NCI-H1048 (cell line): ENCODE data around the gene KLHL12.

Source experiments
- DNase-seq: peaks from one replicate; lab custom pipeline; 2025; lab: John Stamatoyannopoulos, UW

Gene KLHL12

GRCh38 chr1:202888221-202888530 is 38.9 kb downstream of the KLHL12 start:
- no peak for DNase-seq

- no peak for DNase-seq
Measured at GRCh38 chr1:202880961-202881460, 46.0 kb downstream of the KLHL12 start.

- no peak for DNase-seq
Measured at GRCh38 chr1:202880062-202880461, 47.0 kb downstream of the KLHL12 start.

GRCh38 chr1:202879128-202879527 is 47.9 kb downstream of the KLHL12 start:
- DNase-seq = no peak

DNA sequence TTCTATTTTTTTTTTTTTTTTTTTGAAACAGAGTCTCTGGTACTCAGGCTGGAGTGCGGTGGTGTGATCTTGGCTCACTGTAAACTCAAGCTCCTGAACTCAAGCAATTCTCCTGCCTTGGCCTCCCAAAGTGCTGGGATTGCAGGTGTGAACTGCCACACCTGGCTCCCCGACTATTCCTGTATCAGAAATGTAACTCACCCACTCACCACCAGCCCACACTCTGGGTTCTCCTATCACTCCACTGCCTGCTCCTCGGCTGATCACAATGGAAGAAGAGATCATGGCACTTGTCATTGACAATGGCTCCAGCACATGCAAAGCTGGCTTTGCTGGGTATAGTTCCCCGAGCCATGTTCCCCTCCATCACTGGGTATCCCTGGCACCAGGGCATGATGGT is 54.0 kb downstream of the KLHL12 start:
- DNase-seq = no peak

DNA sequence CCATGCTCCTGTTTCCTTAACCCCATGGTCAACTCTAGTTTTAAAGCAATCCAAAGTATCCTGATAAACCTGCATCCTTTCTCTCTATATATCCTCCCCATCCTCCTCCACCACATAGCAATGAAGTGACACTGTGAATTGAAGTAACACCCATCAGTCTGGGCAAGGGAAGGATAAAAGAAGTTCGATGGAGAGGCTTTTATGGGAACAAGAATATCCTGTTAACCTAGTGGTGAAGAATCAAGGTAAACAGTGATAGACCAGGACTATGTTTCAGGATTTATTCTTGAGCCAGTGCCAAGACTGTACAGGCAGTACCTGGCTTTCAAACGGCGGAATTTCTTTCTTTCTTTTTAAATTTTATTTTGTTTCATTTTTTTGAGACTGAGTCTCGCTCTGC is 55.7 kb downstream of the KLHL12 start:
- no peak for DNase-seq

GRCh38 chr1:202862679-202863560 is 64.1 kb downstream of the KLHL12 start:
- DNase-seq = no peak

GRCh38 chr1:202861420-202862132 is 65.5 kb downstream of the KLHL12 start:
- DNase-seq = peak; percentile 92

GRCh38 chr1:202860744-202861419 is 66.2 kb downstream of the KLHL12 start:
- peak; percentile 95 for DNase-seq

GRCh38 chr1:202858789-202859414 is 68.1 kb downstream of the KLHL12 start:
- no peak for DNase-seq

GRCh38 chr1:202858331-202858730 is 68.7 kb downstream of the KLHL12 start:
- no peak for DNase-seq

DNA sequence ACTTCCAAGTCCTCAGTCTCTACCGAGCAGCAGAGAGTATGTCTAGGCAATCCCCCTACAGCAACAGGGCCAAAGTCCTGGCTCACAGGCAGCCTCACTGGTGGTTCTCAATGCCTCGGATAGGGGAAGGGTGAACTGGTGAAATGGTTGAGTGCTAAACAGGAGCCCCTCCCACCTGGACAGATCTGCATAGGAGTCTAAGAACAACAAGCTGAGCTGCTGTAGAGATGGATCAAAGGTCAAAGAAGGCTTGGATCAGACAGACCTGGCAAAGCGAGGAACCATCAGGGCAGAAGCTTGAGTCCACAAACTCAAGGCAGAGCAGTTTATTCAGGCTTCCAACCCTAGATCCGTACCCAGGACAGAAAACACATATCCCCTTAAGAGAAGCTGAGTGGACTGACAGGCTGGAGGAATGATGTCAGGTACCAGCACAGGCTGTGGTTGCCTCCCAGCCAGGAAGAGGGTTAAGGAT is 69.9 kb downstream of the KLHL12 start:
- no peak for DNase-seq

GRCh38 chr1:202856014-202856413 is 71.0 kb downstream of the KLHL12 start:
- no peak for DNase-seq

DNA sequence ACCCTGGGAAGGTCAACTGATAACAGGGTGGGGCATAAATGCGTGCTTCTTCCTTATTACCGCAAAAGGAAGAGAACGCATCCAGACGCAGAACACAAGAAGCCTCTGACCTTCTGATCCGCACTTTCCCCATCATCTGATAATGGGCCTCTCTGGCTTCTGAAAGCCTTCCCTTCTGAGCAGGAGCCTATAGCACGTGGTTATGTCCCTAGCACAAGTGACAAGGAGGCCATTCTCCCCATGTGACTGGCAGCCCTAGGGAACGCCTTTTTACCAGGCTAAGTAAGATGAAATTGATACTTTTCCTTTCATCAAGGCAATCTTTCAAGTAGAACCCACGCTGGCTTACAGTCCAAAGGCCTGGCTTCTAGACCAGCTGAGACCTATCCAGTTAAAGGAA is 72.2 kb downstream of the KLHL12 start:
- DNase-seq = no peak

DNA sequence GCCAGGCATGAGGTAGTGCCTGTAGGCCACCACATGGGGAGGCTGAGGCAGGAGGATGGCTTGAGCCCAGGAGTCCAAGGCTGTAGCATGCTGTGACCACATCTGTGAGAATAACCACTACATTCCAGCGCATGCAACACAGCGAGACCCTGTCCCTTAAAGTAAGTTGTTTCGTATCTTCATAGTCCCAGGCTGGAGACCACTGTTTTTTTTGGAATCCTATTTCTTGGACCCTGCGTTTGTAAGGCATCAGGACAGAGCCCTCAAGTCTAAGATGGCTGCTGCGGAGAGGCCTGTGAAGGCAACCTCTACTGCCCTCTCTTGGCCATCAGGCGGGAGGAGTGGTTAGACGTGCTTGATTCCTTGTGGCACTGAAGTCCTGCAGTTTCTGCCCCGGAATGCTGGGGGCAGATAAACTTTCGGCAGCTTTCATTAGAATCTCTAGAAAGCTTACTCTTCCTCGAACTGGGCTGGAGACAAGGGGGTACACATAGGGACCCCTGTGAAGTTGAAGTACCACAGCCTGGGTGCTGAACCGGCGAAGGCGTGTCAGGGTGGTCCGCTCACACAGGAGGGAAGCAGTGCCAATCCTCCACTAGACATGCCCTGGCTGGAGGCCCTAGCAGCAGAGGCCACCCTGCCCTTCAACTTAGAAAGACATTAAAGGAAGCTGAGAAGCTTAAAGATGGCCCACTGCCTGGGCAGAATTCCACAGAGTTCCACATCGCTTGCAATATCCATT is 74.7 kb downstream of the KLHL12 start:
- no peak for DNase-seq

GRCh38 chr1:202850593-202851362 is 76.3 kb downstream of the KLHL12 start:
- no peak for DNase-seq

- DNase-seq = no peak
Measured at GRCh38 chr1:202848191-202848542, 78.9 kb downstream of the KLHL12 start.

GRCh38 chr1:202844935-202845334 is 82.1 kb downstream of the KLHL12 start:
- DNase-seq = no peak

DNA sequence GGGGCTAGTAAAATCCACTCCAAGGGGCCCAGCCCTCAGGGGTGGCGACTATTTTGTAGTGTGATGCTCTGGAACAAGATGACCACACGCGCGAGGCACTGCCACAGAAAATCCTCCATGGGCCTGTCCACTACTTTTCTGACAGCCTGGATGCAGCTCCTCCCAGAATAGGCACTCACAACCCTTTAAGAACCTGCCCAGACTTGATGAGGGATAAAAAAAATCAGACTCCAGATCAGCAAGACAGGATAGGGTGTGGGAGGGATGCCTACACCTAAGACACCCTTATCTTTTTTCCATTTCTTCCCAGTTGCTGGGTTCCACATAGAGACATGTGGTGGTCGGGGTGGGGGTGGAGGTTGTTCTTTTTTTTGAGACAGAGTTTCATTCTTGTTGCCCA is 82.8 kb downstream of the KLHL12 start:
- no peak for DNase-seq

GRCh38 chr1:202843081-202843480 is 84.0 kb downstream of the KLHL12 start:
- no peak for DNase-seq
